ENCODE results near the gene STX1A. TPM values are rescaled to one million over a fixed set of nuclear protein-coding genes. Genes with fewer than 3 reads are reported as not detected.

Gene STX1A
- total and polyA plus RNA-seq, 8 donors = 2.3 to 95.7 (median 9.6) TPM

- 86 to 89% methylated on average over 25 of the region's 25 CpGs for WGBS, 2 donors
- Histone ChIP-seq H3K27me3 (no peaks in the 10 kb centered on the region), H3K9me3 (no peaks in the 10 kb centered on the region), H3K4me1 (no peaks in the 10 kb centered on the region), H3K4me3 (no peak overlapping the region), H3K36me3 (no peaks in the 10 kb centered on the region), H3K27ac (peak overlapping the region; percentile 48 to 72 (median 52))
- TF ChIP-seq CTCF (IDR thresholded peaks at IDR 0.05) = no peak
- peak in 2 of 4 donors; percentile 24 to 45 for ATAC-seq
- intact Hi-C loops (cut with DNase I) = no loop called here
- no peak for DNase-seq
- FAIRE-seq = no peak
Measured at GRCh38 chr7:73706126-73707044, 13.1 kb downstream of the STX1A start.

- WGBS, 2 donors = 85 to 87% methylated on average over 10 of the region's 10 CpGs
- ATAC-seq (peak in 2 of 4 donors; percentile 3 to 8), DNase-seq (no peak), FAIRE-seq (no peak)
- Histone ChIP-seq H3K9me3 (no peaks in the 10 kb centered on the region), H3K4me1 (no peaks in the 10 kb centered on the region), H3K4me3 (no peak overlapping the region), H3K27me3 (no peaks in the 10 kb centered on the region), H3K27ac (peak overlapping the region in 1 of 4 donors; percentile 55), H3K36me3 (no peaks in the 10 kb centered on the region)
- TF ChIP-seq CTCF (IDR thresholded peaks at IDR 0.05) = no peak
- intact Hi-C loops (cut with DNase I) = no loop called here
Measured at GRCh38 chr7:73705551-73705920, 13.9 kb downstream of the STX1A start.

GRCh38 chr7:73704640-73705550 is 14.6 kb downstream of the STX1A start:
- H3K4me3 ChIP-seq = no peak overlapping the region
- H3K27me3 ChIP-seq = no peaks in the 10 kb centered on the region
- WGBS, 2 donors = 83 to 86% methylated on average over 22 to 23 of the region's 23 CpGs
- no peak for TF ChIP-seq CTCF (IDR thresholded peaks at IDR 0.05)
- intact Hi-C loops (cut with DNase I) = no loop called here
- H3K27ac ChIP-seq = no peak overlapping the region
- no peaks in the 10 kb centered on the region for H3K36me3 ChIP-seq
- no peak for FAIRE-seq
- H3K9me3 ChIP-seq = no peaks in the 10 kb centered on the region
- DNase-seq = no peak
- peak in 2 of 4 donors; percentile 5 to 20 for ATAC-seq
- no peaks in the 10 kb centered on the region for H3K4me1 ChIP-seq

GRCh38 chr7:73703757-73704639 is 15.5 kb downstream of the STX1A start:
- ATAC-seq (peak in 3 of 4 donors; percentile 30 to 75 (median 45)), FAIRE-seq (no peak), DNase-seq (peak in 1 of 6 donors; percentile 72)
- Histone ChIP-seq H3K4me3 (no peak overlapping the region), H3K27me3 (no peaks in the 10 kb centered on the region), H3K4me1 (no peaks in the 10 kb centered on the region), H3K27ac (no peak overlapping the region), H3K36me3 (no peaks in the 10 kb centered on the region), H3K9me3 (no peaks in the 10 kb centered on the region)
- intact Hi-C loops (cut with DNase I) = no loop called here
- TF ChIP-seq CTCF (IDR thresholded peaks at IDR 0.05) = no peak
- WGBS, 2 donors = 58 to 63% methylated on average over 38 to 45 of the region's 45 CpGs

Data from pancreas (tissue), 10 donors.